Measurements from ENCODE around the gene ZNF554. TPM values are rescaled to one million over a fixed set of nuclear protein-coding genes. Genes with fewer than 3 reads are reported as not detected.

ZNF554 gene
- total RNA-seq, 1 experiment from 2014 or later: 5.9 TPM

DNA sequence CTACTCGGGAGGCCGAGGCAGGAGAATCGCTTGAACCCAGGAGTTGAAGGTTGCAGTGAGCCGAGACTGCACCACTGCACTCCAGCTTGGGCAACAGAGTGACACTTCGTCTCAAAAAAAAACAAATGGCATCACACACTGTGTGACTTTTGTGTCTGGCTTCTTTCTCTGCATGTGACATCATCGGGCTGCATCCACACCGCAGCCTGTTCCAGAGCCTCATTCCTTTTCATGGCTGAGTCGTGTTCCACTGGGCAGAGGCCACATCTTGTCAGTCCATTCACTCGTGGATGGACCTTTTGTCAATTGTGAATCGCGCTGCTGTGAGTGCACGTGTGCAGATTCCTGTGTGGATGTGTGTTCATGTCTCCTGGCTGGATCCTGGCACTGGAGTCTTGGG, 26.1 kb upstream of the ZNF554 start:
- no peak overlapping the region for H3K27ac Mint-ChIP-seq
- peaks cover 49 to 77% (median 76%) of the 10 kb centered on the region in 3 experiments for H3K36me3 Mint-ChIP-seq (ENCODE audit: insufficient read depth in 1 of 3, low read depth in 3 of 3)
- WGBS (ENCODE audit: extremely low coverage, insufficient read length, low lambda C conversion rate): no CpG with 5 or more reads among the region's 12 CpGs
- Histone ChIP-seq H3K18ac (ENCODE audit: insufficient read length, low read depth, low read length) (no peak overlapping the region), H3K9me3 (ENCODE audit: control insufficient read depth, low read depth, low read length) (no peaks in the 10 kb centered on the region), H4K20me1 (ENCODE audit: control insufficient read depth, insufficient read depth, insufficient read length) (no peaks in the 10 kb centered on the region), H3K79me2 (ENCODE audit: insufficient read depth, low read length) (no peaks in the 10 kb centered on the region; the same call in 1 of the 2 replicates), H3K56ac (ENCODE audit: insufficient read length, low read depth, low read length) (no peak overlapping the region), H3K4me2 (ENCODE audit: insufficient read depth, insufficient read length, low read length) (no peak overlapping the region), H3K14ac (ENCODE audit: insufficient read depth, low read length) (no peak overlapping the region), H2BK5ac (ENCODE audit: insufficient read length, low read length) (no peak overlapping the region), H2BK15ac (ENCODE audit: low read depth, low read length) (no peak overlapping the region), H2BK120ac (ENCODE audit: low read depth, low read length, poor library complexity, severe bottlenecking) (no peak overlapping the region), H3K23me2 (ENCODE audit: insufficient read length, low read depth, low read length, poor library complexity, severe bottlenecking) (no peaks in the 10 kb centered on the region), H3K4me1 (ENCODE audit: insufficient read depth, low read length) (no peaks in the 10 kb centered on the region), H3K79me1 (ENCODE audit: insufficient read depth, low read depth, low read length, poor library complexity, severe bottlenecking) (no peaks in the 10 kb centered on the region), H4K8ac (replicated peaks; ENCODE audit: insufficient read length, low read depth, low read length) (no peak overlapping the region), H3K27me3 (ENCODE audit: insufficient read depth, low read length) (no peaks in the 10 kb centered on the region), H2BK20ac (ENCODE audit: low read depth, low read length, poor library complexity, severe bottlenecking) (no peak overlapping the region), H3K23ac (ENCODE audit: insufficient read length, low read depth, low read length) (no peak overlapping the region), H2BK12ac (ENCODE audit: insufficient read length, low read depth, low read length) (no peak overlapping the region), H4K91ac (ENCODE audit: insufficient read length, low read depth, low read length) (no peak overlapping the region), H2AFZ (ENCODE audit: low read length) (no peak overlapping the region), H3K27ac (ENCODE audit: insufficient read length, low read depth, low read length) (no peak overlapping the region), H4K5ac (ENCODE audit: insufficient read length, low read depth, low read length) (no peak overlapping the region), H3K9ac (ENCODE audit: extremely low read depth, insufficient read length, low read length) (no peak overlapping the region), H2AK5ac (ENCODE audit: insufficient read length, low read length) (no peak overlapping the region), H3T11ph (ENCODE audit: low read length) (no peak overlapping the region), H3K4ac (ENCODE audit: low read depth, low read length) (no peak overlapping the region)
- TF ChIP-seq CTCF (conservative IDR thresholded peaks at IDR 0.05): no peak
- peaks cover 0 to 2% of the 10 kb centered on the region in 2 experiments; a peak in 1 of 4 replicates for H3K4me1 Mint-ChIP-seq
- H3K4me3 Mint-ChIP-seq: no peak overlapping the region
- H3K9me3 Mint-ChIP-seq: no peaks in the 10 kb centered on the region
- H3K27me3 Mint-ChIP-seq (ENCODE audit: low read depth): no peaks in the 10 kb centered on the region
- DNase-seq: no peak
